Colon (tissue), 2 donors: ENCODE results near the gene ADAMTS17.

Source experiments
- FAIRE-seq: peaks from 2 replicates; lab custom pipeline; 2012; peaks lifted over from hg19 to GRCh38; lab: Jason Lieb, UNC
- donor health status: control.
- donor health status: control.

The ADAMTS17 gene

DNA sequence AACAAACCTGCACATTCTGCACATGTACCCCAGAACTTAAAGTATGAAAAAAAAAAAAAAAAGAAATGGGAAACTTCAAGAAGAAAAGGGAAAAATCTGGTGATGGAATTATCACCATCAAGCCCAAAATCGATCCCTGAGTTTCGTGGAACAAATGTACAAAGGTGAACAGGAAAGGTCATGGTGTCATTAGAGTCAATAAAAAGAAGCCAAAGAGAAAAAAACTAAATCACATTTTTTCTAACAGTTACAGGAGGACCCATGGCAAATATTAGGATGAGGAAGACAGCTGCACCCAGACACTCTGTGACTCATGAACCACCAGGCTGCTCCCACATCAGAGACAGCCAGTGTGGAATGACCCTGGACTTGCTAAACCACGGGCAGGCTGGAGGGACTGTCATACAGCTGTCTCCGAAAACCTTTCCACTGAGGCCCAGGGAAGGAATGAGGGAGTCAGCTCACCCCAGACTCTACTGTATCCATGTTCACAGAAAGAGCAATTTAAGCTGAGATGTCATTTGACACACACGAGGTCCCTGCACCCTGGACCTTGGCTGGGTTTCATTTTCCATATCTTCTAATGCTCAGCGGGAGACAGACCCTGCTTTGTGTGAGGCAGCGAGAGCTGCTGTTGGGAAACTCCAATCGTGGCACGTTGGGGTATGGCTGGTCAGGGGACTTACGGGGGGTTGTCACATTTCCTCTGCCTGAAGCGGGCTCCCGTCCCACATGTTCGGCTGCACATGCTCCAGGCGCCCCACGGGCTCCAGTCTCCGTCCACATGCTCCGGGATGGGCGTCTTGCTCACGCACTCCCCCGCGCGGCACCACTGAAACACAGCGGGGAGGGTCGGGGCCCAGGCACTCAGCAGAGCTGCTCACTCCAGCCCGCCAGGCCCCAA is 210.2 kb downstream of the ADAMTS17 start:
- no peak for FAIRE-seq

DNA sequence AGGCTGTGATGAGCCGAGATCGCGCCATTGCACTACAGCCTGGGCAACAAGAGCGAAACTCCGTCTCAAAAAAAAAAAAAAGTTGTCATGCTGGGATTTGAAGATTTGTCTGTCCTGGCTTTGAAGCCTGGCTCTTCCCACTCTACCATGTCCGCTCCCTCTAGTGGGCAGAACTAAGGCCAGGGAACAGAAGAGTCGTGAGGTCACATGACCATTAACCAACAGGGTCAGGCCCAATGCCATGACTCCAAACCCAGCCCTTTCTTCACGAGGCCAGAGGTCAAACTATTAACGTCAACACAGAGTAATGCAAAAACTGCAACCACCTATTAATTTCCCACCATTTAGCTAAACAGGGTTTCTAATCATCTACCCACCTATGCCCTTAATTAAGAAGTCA is 212.1 kb downstream of the ADAMTS17 start:
- no peak for FAIRE-seq

DNA sequence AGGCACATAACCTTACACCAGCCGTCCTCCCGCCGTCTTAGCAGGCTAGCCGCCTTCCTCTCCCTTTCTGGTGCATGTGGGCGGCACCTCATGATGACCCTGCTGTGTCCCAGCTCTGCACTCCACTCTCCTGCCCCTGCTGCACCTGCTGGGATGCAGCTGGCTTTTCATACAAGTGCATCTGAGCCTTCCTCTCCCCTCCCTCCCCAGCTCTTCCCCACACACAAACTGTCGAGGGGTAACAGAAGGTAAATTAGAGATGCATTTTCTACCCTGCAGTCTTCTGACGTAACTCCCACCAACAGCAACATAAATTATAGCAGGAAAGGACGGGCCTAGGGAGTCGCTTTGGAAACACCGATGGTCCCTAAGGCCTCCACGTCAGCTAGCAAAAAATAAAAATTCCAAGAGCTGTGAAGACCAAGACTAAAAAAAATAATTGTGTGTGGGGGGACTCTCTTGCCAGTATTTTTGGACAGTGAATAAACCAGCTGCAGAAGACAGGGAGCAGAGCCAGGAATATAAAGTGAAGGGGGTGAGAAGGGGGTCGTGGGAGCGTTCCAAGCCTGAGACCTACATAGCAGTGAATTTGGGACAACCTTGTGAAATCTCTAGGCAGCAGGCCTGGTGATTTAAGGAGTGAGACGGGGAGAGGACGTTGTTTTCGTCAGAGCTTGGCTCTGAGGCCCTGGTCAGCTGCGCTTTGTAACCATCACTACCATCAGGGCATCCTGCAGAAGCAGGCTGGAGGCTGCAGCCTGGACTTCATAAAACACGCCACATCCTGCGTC is 216.2 kb downstream of the ADAMTS17 start:
- no peak for FAIRE-seq

DNA sequence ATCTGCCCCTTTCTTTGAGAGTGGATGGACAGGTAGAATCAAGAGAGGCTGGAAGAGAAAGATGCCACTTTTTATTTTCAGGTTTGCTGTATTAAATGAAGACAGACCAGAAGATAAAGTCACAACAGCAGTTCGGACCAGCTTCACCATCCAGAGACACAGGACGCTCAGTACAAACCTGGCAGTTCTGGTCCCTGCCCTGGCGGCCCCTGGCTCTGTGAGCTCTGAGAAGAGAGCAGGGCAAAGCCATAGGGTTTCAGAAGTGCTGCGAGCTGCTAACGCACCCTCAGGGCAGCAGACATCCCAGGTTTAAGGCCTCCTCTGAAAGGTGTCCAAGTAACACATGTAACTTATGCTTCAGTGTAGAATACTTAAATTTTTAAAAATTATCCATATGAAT is 216.8 kb downstream of the ADAMTS17 start:
- no peak for FAIRE-seq

DNA sequence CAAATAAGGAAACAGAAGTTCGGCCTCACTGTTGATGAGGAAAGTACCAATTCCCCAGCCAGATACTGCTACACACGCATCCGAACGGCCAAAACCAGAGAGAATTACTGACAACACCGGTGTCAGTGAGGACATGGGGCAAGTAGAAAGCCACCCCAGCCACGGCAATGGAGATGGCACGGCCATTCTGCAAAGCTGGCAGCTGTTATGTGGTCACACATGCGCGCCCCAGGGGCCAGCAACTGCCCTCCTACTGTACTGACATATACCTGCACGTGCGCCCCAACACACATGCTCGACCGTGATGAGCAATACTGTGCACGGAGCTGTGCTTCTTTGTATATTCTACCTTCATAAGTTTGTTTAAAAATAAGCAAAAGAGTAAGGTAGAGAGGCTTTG is 217.4 kb downstream of the ADAMTS17 start:
- FAIRE-seq = no peak

DNA sequence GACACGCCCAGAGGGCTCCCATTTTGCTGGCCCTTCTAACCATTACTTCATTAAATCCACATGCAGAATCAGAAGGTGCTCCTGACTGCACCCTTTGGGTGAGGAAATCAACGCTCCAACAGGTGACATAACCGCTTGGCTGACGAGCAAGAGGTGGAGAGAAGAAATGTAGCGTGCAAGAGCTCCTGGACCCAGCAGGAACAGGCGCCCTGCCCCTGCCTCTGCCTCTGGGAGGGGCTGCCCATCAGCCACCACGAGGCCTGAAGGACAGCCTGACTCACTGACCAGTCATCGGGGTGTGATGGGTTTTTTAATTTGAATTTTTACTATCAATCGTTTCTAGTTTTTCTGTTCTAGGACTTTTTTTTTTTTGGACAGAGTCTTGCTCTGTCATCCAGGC is 218.2 kb downstream of the ADAMTS17 start:
- no peak for FAIRE-seq

DNA sequence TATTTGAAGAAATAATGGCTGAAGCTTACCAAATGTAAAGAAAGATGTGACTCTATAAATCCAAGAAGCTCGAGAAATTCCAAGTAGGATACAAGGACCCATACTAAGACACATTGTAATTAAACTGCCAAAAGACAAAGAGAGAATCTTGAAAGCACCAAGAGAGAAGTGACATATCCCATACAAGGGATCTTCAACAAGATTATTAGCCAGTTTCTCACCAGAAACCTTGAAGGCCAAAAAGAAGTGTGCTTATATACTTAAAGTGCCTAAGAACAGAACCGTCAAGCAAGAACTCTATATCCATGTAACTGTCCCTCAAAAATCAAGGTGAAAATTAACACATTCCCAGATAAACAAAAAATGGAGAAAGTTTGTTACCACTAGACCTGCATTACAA is 220.5 kb downstream of the ADAMTS17 start:
- no peak for FAIRE-seq

DNA sequence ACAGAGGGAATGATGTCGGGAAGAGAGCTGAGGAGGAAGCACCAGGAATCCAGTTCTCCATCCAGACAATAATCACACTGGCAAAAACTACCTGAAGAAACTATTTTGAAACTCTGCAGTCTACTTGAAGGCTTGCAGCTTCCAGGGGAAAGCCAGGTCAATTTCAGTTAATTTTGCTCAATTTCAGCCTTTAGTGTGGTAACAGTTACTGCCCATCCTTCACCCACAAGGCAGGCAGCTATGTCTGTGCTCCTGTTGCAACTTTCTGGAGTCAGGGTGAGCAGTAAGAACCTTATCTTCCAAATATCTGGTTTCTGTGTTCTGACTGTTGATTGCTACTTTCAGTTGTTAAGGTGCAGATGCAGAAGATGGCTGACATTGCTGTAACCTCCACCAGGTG is 221.7 kb downstream of the ADAMTS17 start:
- FAIRE-seq = no peak

DNA sequence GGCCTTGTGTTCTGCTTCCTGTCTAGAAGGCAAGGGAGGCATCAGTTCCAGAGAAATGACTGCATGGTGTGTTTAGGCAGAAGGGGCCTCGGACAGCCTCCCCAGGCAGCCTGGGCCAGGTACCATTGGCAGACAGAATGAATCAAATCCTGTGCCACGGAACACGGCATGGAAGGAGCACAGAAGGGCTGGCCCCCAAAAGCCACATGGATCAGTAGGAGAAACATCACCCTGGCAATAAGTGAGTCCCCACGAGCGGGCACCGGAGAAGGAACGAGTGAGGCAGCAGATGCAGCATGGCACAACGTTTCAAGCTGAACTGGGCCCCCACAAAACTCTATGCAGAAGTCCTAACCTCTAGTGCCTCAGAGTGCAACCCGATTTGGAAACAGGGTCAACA is 223.2 kb downstream of the ADAMTS17 start:
- FAIRE-seq = no peak

DNA sequence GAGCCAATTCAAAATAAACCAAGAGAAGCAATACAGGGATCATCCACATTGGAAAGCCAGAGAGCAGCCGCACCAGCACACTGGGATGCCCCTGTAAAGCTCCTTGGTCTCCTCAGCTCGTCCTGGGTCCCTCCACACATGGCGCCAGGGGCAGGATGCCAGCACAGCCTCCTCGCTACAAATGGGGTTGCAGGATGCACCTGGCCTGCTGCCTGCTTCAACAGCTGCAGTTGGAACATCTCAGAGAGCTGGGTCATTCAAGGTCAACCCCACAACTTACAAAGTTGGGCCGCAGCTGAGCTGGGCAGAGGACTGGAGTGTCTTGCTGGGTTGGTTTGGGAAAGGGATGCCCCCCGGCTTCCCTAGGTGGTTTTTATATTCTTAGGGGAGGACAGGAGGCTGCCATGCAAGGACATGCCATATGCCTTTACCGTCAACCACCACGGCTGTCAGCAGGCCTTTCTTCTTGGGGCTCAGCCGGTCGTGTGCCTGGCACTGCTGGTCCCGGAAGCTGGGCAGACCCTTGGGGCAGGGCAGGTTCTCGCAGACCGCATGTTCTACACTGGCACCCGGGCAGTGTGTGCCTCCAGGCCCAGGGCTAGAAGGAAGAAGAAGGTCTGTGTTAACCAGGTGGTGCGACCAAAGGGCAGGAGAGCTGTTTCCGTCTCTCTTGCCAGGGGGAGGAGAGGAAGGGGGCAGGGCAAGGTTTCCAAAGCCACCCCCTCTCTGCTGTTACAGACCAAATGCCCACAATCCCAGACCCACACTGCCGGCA is 225.2 kb downstream of the ADAMTS17 start:
- no peak for FAIRE-seq

DNA sequence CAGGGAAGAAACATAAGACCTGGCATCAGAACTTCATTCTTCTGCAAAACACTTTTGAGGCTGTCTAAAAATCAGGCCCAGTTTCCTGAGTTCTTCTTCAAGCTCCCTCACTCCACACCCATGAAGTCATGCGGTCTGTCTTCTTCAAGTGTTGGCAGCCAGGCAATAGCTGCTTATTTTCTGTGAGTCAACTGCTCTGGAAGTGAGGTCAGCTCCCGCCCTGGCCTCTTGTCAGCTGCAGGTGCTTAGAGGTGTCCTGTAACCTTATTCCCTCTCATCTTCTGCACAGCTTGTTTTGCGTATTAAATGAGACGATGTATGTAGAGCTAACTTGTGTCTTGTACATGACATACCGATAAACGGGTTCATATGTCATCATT is 226.1 kb downstream of the ADAMTS17 start:
- FAIRE-seq = no peak

DNA sequence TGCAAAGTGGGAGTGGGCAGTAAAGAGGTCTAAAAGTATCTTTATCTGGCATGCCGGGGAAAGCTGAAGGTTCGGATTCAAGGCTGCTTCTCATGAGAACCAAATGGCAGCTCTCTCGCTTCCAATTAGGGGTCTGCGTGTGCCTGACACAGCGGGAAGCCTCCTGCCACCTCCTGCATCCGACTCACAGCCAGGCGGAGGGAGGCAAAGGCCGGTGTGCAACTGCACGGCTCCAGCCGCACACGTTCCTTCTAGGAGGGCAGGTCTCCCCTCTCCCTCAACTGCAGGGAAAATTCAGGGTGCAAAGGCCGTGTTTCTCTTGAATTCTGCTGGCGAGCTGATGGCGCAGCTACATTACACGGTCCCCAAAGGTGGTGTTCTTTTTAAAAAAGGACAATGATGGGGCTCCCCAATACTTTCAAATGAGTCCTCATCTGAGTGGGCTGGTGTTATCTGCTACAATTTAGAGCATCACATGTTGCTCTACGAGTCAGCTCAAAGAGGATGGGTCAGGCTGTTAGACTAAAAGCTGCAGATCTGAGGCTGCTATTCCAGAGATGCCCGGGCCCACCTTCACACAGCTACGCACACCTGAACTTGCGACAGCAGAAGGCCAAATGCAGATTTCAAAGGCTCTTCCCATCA is 226.6 kb downstream of the ADAMTS17 start:
- no peak for FAIRE-seq

DNA sequence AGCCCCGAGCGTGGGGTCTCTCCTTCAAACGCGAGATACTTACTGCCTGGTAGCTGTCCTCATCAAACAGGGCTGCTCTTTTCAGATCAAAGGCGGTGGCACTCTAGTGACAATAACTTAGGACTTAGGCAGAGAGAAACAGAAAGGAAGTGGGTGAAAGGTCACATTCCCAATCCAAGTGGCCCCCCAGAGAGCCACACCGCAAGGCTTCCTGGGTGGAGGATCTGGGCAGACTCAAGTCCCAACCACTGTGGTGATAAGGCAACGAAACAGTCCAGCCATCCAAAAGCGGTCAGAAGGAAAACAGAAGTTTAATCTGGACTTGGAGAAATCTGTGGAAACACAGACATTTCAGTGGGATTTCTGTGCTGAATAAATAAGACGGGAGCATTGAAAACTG is 227.2 kb downstream of the ADAMTS17 start:
- no peak for FAIRE-seq

DNA sequence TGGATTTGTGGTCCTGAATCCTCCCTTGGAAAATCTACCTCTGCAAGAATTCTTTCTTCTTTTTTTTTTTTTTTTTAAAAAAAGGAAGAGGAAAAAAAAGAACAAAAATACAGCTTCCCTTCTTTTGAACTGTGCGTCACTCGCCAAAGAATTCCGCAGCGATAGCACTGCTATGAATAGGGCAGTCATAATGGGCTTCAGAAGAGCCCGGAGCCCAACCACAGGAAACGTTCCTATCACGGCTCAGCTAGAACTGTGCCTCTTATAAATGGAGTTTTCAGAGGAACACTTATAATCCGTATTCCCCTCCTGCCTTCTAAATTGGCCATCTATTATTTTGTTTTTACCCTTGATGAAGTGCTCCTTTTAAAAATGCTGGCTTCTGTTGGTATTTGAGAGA is 227.7 kb downstream of the ADAMTS17 start:
- FAIRE-seq = no peak

DNA sequence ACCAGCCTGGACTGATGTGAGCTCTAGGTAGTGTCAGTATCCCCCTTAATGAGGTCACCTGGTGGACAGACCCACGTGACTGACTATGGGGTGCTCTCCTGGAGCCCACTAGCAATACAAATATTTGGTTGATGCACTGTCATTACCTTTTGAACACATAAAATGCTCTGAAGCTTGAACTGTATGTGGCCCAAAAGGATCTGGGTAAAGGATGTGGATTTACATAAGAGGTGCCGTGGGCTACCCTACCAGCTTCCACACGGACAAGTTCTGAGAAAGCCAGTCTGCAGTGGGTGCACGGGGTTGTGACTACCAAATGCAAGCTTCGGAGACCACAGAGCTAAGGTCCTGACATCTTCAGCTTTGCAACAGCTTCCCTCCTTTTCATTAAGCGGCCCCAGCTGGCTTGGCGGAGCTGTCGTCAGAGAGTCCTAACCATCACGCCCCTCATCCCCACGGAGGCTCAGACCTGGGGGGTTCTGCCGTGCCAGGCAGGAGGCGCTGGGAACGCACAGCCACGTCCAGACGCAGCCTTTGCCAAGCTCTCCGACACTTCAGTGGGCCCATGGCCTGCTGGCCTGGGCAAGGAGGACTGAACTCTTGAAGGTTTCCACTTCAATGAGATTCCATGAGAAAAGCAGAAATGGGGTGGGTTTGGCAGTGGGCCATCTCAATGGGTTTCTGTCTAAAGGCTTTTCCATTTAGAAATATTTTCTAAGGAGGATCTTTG is 228.3 kb downstream of the ADAMTS17 start:
- no peak for FAIRE-seq

DNA sequence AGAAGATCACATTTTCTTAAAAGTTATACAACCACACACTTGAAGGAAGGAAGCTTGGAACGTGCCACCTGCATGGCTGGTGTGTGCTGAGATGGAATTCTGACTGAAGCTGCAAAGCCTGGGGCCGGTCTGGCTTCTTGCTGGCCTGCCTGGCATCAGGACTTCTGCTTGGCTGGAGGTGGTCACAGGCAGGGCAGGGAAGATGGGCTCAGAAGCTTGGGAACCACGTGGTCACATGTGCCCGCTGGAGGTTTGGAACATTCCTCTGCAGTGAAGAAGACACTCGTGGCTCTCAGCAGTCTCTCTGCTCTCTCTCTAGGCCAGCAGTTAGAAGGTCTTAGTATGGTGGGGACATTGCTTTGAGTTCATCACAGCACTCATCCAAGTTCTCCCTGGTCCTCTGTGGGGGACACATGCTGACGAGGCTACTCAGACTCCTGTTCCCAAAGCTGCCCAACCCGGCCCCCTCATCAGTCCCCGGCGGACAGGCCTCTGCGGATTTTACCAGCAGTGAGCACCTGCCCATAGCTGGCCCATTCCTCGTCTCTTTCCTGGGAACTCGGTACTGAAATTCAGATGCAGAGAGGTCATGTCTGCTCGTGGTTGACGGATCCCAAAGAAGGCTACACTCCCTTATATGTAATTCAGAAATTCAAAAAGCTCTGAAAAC is 229.0 kb downstream of the ADAMTS17 start:
- FAIRE-seq = no peak

DNA sequence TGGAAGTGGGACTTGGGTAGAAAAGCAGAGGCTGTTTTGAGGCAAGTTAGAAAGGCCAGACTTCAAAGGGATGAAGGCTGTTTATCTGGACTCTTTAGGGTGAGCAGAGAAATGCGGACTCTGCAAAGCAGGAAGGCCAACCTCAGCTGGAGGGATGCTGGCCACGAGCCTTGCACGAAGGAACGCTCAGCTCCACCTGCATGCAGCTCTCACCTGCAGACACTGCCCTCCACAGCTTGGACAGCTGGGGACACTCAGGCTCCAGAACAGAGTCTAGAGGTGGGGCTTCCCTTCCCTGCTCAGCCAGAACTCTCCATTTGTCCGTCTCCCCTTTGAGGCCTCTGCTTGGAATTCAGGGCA is 229.7 kb downstream of the ADAMTS17 start:
- no peak for FAIRE-seq

DNA sequence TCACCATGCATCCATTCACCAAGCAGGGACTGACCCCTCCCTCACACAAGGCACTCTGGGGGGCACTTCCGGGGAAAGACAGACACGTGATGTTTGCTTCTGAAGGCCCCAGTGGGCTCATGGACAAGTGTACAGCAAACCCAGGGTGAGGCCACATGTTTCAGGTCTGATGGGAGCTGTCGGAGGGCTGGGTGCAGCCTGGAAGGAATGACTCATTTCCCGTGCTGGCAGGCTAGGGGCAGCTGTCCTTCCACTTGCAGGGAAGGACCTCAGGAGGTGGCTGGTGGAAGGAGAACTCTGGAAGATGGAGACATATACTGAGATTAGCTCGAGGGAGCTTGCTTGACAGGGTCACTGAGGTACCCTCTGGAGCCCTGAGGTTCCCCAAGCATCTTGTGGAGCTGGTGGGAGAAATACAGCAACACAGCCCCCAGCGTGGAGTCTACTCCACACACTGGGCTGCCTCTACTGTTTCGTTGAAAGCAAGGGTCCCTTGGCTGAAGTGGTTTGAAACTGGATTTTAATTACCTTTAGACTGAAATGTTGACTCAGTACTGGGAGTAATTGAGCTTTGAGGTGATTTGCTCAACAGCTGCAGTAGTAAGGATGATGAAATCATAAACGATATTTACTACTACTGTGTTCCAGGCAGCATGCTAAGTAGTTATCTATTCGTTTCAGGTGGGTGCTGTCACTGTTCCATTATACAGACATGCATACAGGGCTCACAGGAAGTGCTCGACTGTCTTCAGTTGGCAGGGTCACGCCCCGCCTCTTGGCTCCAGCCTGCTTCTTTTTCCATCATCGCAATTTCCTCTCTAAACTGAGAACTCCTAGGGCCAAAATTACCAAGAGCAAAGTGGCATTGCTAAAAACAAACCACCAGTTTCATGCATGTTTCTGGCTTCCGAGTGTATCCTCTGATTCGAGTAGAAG is 230.4 kb downstream of the ADAMTS17 start:
- no peak for FAIRE-seq

DNA sequence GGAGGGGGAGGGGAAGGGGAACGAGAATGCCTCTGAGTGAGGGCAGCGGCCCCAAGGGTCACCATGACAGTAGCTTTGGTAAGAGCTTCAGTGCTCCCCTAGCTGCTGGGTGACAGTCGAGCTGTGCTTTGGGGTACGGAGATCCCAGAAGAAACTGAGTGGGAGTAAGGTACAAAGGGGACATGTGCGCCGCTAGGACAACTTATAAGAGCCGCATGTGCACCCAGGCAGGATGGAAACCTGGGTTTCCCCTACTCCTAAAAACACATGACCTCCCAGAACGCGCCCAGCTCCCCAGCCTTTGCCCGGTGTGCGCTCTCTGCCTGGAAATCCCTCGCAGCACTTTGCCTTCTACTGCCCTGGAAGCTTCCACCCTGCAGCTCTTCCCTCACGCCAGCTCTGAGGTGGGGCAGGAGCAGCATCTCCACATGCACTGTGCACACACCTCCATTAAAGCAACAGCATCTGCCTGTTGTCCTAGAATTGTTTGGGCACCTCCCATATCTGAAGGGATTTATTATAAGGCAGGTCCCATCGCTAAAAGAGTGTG is 232.2 kb downstream of the ADAMTS17 start:
- no peak for FAIRE-seq

DNA sequence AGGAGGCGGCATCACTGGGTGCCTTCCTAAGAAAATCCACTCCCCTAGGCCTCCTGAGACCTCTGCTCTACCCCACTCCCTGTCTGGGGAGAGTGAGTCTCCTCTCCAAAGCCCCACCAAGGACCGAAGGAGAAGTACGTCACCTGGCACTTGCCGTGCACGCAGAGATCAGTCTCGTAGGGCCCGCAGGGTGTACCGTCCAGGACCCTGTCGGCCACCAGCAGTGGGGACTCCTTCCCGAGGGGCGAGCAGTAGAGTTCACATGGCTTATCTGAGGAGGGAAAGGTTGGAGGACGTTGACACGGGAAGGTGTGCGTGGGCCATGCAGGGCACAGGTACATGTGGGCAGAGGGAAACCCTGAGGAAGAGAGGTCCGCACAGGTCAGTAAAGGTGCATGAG is 232.9 kb downstream of the ADAMTS17 start:
- no peak for FAIRE-seq
